ENCODE results near the gene NEK1. TPM values are rescaled to one million over a fixed set of nuclear protein-coding genes. Genes with fewer than 3 reads are reported as not detected.

Gene NEK1
- total and polyA plus RNA-seq, 2 of the 13 experiments (the other 11 are each of a cell fraction or from before 2014, with no cell fraction given) = 2.9 to 5.4 TPM

DNA sequence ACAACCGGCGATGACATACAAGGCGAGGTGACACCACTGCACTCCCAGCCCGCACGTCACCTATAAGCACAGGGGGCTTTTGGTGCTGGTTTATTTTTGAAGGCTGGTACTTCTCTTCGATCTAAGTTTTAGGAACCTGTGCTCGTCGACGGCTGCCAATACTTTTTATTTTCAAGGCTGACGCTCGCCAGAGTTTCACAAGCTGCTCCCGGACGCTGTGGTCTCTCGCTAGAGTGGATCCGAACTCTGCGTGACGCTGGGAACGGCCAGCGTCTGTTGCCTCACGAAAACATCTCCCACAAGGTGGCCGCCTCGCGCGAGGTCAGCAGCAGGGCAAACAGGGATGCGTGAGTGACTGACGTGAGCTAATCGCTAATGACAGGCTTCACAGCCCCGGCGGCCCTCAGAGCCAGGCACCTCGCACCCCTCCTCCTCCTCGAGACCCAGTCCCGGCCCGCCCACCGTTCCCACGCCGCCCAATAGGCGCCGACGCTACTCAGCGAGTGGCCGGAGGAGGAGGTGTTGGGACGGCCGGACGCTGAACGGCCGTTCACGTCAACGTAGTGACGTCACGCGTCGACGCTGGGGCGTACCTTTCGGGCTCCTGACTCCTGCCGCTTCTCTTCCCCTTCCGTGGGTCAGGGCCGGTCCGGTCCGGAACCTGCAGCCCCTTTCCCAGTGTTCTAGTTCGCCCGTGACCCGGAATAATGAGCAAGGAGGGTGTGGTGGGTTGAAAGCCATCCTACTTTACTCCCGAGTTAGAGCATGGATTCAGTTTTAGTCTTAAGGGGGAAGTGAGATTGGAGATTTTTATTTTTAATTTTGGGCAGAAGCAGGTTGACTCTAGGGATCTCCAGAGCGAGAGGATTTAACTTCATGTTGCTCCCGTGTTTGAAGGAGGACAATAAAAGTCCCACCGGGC lies 7.8 kb upstream of the NEK1 start, which contains the start of gene CLCN3 (continued):
- TF ChIP-seq, protein P1, sequence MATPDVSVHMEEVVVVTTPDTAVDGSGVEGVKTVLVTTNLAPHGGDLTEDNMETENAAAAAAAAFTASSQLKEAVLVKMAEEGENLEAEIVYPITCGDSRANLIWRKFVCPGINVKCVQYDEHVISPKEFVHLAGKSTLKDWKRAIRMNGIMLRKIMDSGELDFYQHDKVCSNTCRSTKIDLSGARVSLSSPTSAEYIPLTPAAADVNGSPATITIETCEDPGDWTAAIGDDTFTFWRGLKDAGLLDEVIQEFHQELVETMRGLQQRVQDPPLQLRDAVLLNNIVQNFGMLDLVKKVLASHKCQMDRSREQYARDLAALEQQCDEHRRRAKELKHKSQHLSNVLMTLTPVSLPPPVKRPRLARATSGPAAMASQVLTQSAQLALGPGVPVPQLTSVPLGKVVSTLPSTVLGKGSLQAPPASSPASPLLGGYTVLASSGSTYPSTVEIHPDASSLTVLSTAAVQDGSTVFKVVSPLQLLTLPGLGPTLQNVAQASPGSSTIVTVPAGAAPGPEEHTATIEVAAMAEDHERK (CRISPR knock-in tag; IDR thresholded peaks at IDR 0.05; ENCODE audit: low read depth) = peak; percentile 99
- TF ChIP-seq FOXO1 (CRISPR knock-in tag; IDR thresholded peaks at IDR 0.05) = 0 out of 2 replicates have a peak, but pooled peaks have one; percentile 27
- TF ChIP-seq TEAD2 (CRISPR knock-in tag; IDR thresholded peaks at IDR 0.05) = no peak
- TF ChIP-seq, protein P2, sequence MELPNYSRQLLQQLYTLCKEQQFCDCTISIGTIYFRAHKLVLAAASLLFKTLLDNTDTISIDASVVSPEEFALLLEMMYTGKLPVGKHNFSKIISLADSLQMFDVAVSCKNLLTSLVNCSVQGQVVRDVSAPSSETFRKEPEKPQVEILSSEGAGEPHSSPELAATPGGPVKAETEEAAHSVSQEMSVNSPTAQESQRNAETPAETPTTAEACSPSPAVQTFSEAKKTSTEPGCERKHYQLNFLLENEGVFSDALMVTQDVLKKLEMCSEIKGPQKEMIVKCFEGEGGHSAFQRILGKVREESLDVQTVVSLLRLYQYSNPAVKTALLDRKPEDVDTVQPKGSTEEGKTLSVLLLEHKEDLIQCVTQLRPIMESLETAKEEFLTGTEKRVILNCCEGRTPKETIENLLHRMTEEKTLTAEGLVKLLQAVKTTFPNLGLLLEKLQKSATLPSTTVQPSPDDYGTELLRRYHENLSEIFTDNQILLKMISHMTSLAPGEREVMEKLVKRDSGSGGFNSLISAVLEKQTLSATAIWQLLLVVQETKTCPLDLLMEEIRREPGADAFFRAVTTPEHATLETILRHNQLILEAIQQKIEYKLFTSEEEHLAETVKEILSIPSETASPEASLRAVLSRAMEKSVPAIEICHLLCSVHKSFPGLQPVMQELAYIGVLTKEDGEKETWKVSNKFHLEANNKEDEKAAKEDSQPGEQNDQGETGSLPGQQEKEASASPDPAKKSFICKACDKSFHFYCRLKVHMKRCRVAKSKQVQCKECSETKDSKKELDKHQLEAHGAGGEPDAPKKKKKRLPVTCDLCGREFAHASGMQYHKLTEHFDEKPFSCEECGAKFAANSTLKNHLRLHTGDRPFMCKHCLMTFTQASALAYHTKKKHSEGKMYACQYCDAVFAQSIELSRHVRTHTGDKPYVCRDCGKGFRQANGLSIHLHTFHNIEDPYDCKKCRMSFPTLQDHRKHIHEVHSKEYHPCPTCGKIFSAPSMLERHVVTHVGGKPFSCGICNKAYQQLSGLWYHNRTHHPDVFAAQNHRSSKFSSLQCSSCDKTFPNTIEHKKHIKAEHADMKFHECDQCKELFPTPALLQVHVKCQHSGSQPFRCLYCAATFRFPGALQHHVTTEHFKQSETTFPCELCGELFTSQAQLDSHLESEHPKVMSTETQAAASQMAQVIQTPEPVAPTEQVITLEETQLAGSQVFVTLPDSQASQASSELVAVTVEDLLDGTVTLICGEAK (IDR thresholded peaks at IDR 0.05) = no peak
- TF ChIP-seq, protein P2 (CRISPR knock-in tag; IDR thresholded peaks at IDR 0.05) = peak; percentile 55; the same call in 1 of the 2 replicates
- peak; percentile 73 for TF ChIP-seq ZMAT3 (CRISPR knock-in tag; conservative IDR thresholded peaks at IDR 0.05)
- TF ChIP-seq FOXC1 (CRISPR knock-in tag; IDR thresholded peaks at IDR 0.05; ENCODE audit: borderline replicate concordance) = peak; percentile 70; the same call in 1 of the 2 replicates
- TF ChIP-seq ZFP82 (CRISPR knock-in tag; IDR thresholded peaks at IDR 0.05; ENCODE audit: borderline replicate concordance) = 0 out of 2 replicates have a peak, but pooled peaks have one; percentile 70
- TF ChIP-seq, protein P3, sequence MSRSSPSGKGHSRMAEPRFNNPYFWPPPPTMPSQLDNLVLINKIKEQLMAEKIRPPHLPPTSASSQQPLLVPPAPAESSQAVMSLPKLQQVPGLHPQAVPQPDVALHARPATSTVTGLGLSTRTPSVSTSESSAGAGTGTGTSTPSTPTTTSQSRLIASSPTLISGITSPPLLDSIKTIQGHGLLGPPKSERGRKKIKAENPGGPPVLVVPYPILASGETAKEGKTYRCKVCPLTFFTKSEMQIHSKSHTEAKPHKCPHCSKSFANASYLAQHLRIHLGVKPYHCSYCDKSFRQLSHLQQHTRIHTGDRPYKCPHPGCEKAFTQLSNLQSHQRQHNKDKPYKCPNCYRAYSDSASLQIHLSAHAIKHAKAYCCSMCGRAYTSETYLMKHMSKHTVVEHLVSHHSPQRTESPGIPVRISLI (CRISPR knock-in tag; IDR thresholded peaks at IDR 0.05; ENCODE audit: borderline replicate concordance) = no peak; the same call in 1 of the 2 replicates
- TF ChIP-seq, protein P4, sequence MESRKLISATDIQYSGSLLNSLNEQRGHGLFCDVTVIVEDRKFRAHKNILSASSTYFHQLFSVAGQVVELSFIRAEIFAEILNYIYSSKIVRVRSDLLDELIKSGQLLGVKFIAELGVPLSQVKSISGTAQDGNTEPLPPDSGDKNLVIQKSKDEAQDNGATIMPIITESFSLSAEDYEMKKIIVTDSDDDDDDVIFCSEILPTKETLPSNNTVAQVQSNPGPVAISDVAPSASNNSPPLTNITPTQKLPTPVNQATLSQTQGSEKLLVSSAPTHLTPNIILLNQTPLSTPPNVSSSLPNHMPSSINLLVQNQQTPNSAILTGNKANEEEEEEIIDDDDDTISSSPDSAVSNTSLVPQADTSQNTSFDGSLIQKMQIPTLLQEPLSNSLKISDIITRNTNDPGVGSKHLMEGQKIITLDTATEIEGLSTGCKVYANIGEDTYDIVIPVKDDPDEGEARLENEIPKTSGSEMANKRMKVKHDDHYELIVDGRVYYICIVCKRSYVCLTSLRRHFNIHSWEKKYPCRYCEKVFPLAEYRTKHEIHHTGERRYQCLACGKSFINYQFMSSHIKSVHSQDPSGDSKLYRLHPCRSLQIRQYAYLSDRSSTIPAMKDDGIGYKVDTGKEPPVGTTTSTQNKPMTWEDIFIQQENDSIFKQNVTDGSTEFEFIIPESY (CRISPR knock-in tag; IDR thresholded peaks at IDR 0.05) = no peak
- no peak for TF ChIP-seq ZNF550 (CRISPR knock-in tag; IDR thresholded peaks at IDR 0.05; ENCODE audit: borderline replicate concordance)

Measured in HepG2 (cell line).